ENCODE measurements around the gene IGSF21.

IGSF21 gene

DNA sequence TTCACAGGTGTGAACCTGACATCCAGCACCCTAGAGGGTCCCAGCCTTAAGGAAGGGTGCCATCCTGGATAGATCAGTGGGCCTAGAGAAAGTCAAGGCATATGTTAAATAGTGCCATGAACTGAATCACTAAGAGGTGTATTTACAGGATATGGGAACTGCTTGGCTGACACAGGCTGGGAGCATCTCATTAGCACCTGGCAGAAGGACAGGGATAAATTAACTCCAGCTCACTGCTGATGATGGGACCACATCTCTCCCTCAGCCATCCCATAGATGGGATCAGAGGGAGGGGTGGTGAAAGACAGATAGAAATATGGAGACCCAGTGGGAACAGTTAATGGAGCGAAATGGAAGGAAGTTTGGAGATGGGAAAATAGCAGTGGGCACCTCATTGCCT is 122.0 kb downstream of the IGSF21 start:
- TF ChIP-seq FOXP2 (optimal IDR thresholded peaks at IDR 0.05; ENCODE audit: control extremely low read depth, extremely low read length, insufficient read depth) (no peak), EZH2 (IDR thresholded peaks at IDR 0.05) (no peak), POLR2AphosphoS5 (IDR thresholded peaks at IDR 0.05; ENCODE audit: borderline replicate concordance, low read depth, low read length) (no peak)
- DNase-seq (ENCODE audit: low read depth, low spot score), result no peak

DNA sequence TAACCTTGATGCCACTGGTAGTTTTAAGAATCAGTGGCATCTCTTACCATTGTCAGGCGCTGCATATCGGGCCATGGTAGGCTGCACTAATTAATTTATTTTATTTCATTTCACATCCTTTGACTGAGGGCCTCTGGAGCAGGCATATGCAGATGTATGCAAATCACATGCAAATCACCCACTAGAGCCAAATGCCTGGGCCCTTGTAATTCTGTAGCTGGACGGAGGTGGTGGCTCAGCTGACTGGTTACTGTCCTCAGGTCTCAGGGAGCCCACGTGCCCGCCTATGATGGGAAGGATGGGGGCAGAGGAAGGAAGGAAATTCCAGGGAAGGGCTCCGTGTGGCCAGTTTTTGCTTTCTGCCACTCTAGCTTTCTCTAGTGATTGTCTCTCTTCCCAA is 122.7 kb downstream of the IGSF21 start:
- H3K36me3 ChIP-seq (ENCODE audit: insufficient read depth, low read length), result peaks cover 18% of the 10 kb centered on the region; the same call in 1 of the 2 replicates
- no peak overlapping the region for H3K4me3 ChIP-seq
- no peaks in the 10 kb centered on the region for H3K9me3 ChIP-seq (ENCODE audit: low read depth, low read length)
- H3K9ac ChIP-seq (ENCODE audit: insufficient read length), result no peak overlapping the region
- TF ChIP-seq FOXP2 (optimal IDR thresholded peaks at IDR 0.05; ENCODE audit: control extremely low read depth, extremely low read length, insufficient read depth) (no peak), POLR2AphosphoS5 (IDR thresholded peaks at IDR 0.05; ENCODE audit: borderline replicate concordance, low read depth, low read length) (no peak), EZH2 (IDR thresholded peaks at IDR 0.05) (no peak)
- no peak for DNase-seq (ENCODE audit: low read depth, low spot score)
- no peak overlapping the region for H3K27ac ChIP-seq

More for the DNA sequence above, 122.0 kb downstream of the IGSF21 start:
- Histone ChIP-seq H3K9ac (ENCODE audit: insufficient read length) (no peak overlapping the region), H3K9me3 (ENCODE audit: low read depth, low read length) (no peaks in the 10 kb centered on the region), H3K4me3 (no peak overlapping the region), H3K36me3 (ENCODE audit: insufficient read depth, low read length) (peaks cover 18% of the 10 kb centered on the region; the same call in 1 of the 2 replicates), H3K27ac (no peak overlapping the region)

DNA sequence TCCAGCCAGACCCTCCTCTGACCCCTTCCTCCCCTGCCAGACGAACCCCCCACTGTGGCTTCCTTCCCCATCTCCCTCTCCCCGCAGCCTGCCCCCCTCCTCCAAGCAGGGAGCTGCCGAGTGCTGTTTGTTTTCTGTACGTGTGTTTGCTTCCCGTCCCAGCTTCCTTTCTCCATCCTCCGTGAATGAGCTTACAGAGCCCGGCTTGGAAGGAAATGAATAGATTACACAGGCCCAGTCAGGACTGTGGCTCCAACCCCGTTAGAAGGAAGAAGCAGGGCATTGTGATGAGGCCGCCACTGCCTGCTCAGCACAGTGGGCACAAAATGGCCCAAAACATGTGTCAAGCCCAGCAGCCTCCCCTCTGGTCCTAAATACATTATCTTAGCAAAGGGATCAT is 123.2 kb downstream of the IGSF21 start:
- no peak overlapping the region for H3K4me3 ChIP-seq
- H3K27ac ChIP-seq, result no peak overlapping the region
- no peaks in the 10 kb centered on the region for H3K9me3 ChIP-seq (ENCODE audit: low read depth, low read length)
- no peak overlapping the region for H3K9ac ChIP-seq (ENCODE audit: insufficient read length)
- peaks cover 18% of the 10 kb centered on the region; the same call in 1 of the 2 replicates for H3K36me3 ChIP-seq (ENCODE audit: insufficient read depth, low read length)
- no peak for TF ChIP-seq POLR2AphosphoS5 (IDR thresholded peaks at IDR 0.05; ENCODE audit: borderline replicate concordance, low read depth, low read length)
- no peak for TF ChIP-seq FOXP2 (optimal IDR thresholded peaks at IDR 0.05; ENCODE audit: control extremely low read depth, extremely low read length, insufficient read depth)
- TF ChIP-seq EZH2 (IDR thresholded peaks at IDR 0.05), result no peak
- DNase-seq (ENCODE audit: low read depth, low spot score), result no peak

DNA sequence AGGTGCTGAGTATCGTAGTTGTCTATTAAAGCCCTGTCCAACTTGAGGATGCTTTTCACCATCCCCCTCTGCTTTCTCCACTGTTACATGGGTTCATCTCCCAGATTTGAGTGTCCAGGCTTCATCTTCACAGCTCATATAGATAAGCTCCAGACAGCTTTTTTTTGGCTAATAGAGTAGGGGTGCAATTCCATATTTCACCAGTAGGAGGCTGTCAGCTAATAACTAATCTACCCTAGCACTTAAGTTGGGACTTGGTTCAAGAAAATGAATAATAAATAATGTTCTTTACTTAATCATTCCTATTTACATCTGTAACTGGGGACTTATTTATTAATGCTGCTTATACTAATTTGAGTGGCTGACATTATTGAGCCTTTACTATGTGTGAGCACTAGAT is 124.5 kb downstream of the IGSF21 start:
- Histone ChIP-seq H3K9ac (ENCODE audit: insufficient read length) (no peak overlapping the region), H3K4me3 (no peak overlapping the region), H3K36me3 (ENCODE audit: insufficient read depth, low read length) (peaks cover 18% of the 10 kb centered on the region; the same call in 1 of the 2 replicates), H3K9me3 (ENCODE audit: low read depth, low read length) (no peaks in the 10 kb centered on the region), H3K27ac (no peak overlapping the region)
- TF ChIP-seq POLR2AphosphoS5 (IDR thresholded peaks at IDR 0.05; ENCODE audit: borderline replicate concordance, low read depth, low read length) (no peak), FOXP2 (optimal IDR thresholded peaks at IDR 0.05; ENCODE audit: control extremely low read depth, extremely low read length, insufficient read depth) (no peak), EZH2 (IDR thresholded peaks at IDR 0.05) (no peak)
- DNase-seq (ENCODE audit: low read depth, low spot score), result no peak

DNA sequence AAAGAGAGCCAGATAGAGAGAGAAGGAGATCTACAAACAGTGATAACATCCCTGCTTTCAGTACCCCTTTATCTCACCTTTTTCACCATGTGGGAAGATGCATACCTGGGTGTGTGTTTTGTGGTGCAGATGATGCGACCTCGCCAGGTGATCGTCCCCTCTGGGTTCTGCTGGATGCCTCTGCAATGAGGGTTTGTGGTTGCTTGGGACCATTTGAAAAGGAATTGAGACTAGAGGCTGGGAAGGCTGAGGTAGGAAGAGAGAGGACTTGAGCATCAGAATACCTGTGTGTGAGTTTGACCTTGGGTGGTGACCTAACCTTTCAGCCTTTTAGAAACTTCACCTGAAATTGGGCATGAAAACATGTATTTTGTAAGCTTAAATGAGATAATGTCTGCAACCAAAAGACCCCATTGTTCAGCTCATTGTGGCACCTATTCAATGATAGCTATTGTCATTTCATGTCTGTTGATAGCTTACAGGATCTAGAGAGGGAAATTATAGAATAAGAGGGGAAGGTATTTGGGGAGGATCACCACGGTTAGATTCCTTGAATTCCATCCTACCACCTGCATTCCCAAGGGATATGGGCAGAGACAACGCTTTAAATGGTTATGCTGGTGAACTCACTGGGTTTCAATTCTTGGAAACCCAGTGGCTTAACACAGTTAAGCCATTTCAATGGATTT is 125.7 kb downstream of the IGSF21 start:
- Histone ChIP-seq H3K36me3 (ENCODE audit: insufficient read depth, low read length) (peaks cover 18% of the 10 kb centered on the region; the same call in 1 of the 2 replicates), H3K27ac (no peak overlapping the region)
- TF ChIP-seq POLR2AphosphoS5 (IDR thresholded peaks at IDR 0.05; ENCODE audit: borderline replicate concordance, low read depth, low read length) (no peak), EZH2 (IDR thresholded peaks at IDR 0.05) (no peak), FOXP2 (optimal IDR thresholded peaks at IDR 0.05; ENCODE audit: control extremely low read depth, extremely low read length, insufficient read depth) (no peak)

DNA sequence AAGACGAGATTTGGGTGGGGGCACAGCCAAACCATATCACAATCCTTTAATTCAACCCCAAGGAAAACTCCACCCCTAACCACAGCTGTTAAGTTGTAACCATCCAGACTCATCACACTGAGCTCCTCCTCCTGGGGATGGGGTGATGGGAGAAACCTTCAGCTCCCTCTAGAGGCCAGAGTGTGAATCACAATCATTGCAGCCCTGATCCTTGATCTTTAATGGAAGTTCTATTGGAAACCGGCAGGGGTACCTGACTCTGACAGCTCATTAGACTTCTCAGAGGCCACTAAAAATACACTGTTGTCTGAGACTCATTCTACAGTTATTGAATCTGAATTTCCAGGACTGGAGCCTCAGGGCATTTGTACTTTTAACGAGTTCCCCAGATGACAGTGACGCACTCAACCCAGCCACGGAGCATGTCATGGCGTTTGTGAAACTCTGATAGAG is 127.2 kb downstream of the IGSF21 start:
- Histone ChIP-seq H3K9ac (ENCODE audit: insufficient read length) (no peak overlapping the region), H3K9me3 (ENCODE audit: low read depth, low read length) (no peaks in the 10 kb centered on the region), H3K36me3 (ENCODE audit: insufficient read depth, low read length) (peaks cover 18% of the 10 kb centered on the region; the same call in 1 of the 2 replicates), H3K4me3 (no peak overlapping the region), H3K27ac (peak overlapping the region; percentile 4; the same call in 1 of the 2 replicates)
- peak; percentile 76 for DNase-seq (ENCODE audit: low read depth, low spot score)
- TF ChIP-seq POLR2AphosphoS5 (IDR thresholded peaks at IDR 0.05; ENCODE audit: borderline replicate concordance, low read depth, low read length), result no peak
- no peak for TF ChIP-seq EZH2 (IDR thresholded peaks at IDR 0.05)
- no peak for TF ChIP-seq FOXP2 (optimal IDR thresholded peaks at IDR 0.05; ENCODE audit: control extremely low read depth, extremely low read length, insufficient read depth)

More for the DNA sequence above, 125.7 kb downstream of the IGSF21 start:
- Histone ChIP-seq H3K9me3 (ENCODE audit: low read depth, low read length) (no peaks in the 10 kb centered on the region), H3K4me3 (no peak overlapping the region), H3K9ac (ENCODE audit: insufficient read length) (no peak overlapping the region)
- DNase-seq (ENCODE audit: low read depth, low spot score), result no peak

DNA sequence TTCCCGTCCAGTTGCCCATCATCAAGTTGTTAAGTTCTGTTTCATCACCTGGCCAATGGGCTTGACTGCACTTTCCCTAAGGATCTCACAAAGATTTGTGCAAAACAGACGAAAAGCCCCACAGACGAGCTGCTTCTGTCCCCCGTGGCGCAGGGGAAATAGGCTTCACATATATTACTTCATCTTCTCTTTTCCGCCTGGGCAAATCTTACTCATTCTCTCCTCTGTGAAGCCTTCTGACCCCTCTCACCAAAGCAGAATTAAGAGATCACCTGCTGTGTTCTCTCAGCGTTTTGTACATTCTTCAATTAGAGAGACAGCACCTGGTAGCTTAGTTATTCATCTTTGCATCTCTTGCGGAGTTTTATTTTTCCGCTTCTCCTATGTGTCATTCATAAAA is 129.8 kb downstream of the IGSF21 start:
- H3K27ac ChIP-seq, result no peak overlapping the region
- H3K36me3 ChIP-seq (ENCODE audit: insufficient read depth, low read length), result 0 out of 2 replicates have a peak, but pooled peaks cover 2% of the 10 kb centered on the region
- no peak for DNase-seq (ENCODE audit: low read depth, low spot score)
- no peak overlapping the region for H3K4me3 ChIP-seq
- TF ChIP-seq FOXP2 (optimal IDR thresholded peaks at IDR 0.05; ENCODE audit: control extremely low read depth, extremely low read length, insufficient read depth) (no peak), POLR2AphosphoS5 (IDR thresholded peaks at IDR 0.05; ENCODE audit: borderline replicate concordance, low read depth, low read length) (no peak), EZH2 (IDR thresholded peaks at IDR 0.05) (no peak)
- no peak overlapping the region for H3K9ac ChIP-seq (ENCODE audit: insufficient read length)
- H3K9me3 ChIP-seq (ENCODE audit: low read depth, low read length), result no peaks in the 10 kb centered on the region

DNA sequence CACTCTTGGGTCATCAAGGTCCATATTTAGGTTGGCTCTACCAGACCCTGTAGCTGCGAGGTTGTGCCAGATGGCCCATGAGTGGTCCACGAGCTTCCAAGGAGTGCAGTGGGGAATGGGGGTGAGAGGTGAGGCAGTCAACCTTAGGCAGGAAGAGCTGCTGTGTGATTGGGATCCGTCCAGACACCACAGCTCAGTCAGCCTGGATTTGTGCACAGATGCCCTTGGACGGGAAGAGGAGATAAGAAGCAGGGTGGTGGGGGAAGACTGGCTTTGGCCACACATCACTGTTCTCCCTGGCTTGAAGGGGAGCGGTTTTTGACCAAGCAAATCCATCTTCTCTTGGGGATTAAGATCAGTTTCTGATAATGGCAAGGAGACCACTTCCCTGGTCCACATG is 130.6 kb downstream of the IGSF21 start:
- Histone ChIP-seq H3K4me3 (no peak overlapping the region), H3K9ac (ENCODE audit: insufficient read length) (no peak overlapping the region)
- TF ChIP-seq FOXP2 (optimal IDR thresholded peaks at IDR 0.05; ENCODE audit: control extremely low read depth, extremely low read length, insufficient read depth), result no peak
- TF ChIP-seq EZH2 (IDR thresholded peaks at IDR 0.05), result no peak
- no peak for TF ChIP-seq POLR2AphosphoS5 (IDR thresholded peaks at IDR 0.05; ENCODE audit: borderline replicate concordance, low read depth, low read length)

More for the DNA sequence above, 130.6 kb downstream of the IGSF21 start:
- Histone ChIP-seq H3K9me3 (ENCODE audit: low read depth, low read length) (no peaks in the 10 kb centered on the region), H3K36me3 (ENCODE audit: insufficient read depth, low read length) (no peaks in the 10 kb centered on the region), H3K27ac (no peak overlapping the region)
- no peak for DNase-seq (ENCODE audit: low read depth, low spot score)

Measured in SK-N-MC (cell line).